ENCODE measurements around the gene FAM50B.

GRCh38 chr6:3813918-3814317, 35.3 kb upstream of the FAM50B start:
- TF ChIP-seq CTCF (IDR thresholded peaks at IDR 0.05) (no peak), EP300 (IDR thresholded peaks at IDR 0.05) (no peak)
